GM15510 (cell line): Measurements from ENCODE around the gene TNFAIP2.

ENCODE experiments used
- POLR2A ChIP-seq: IDR thresholded peaks from 3 replicates; pipeline ENCODE4 v1.6.1; 2011; ENCODE audit warnings: borderline replicate concordance; ENCODE audit not compliant: insufficient read length; ENCODE audit errors: extremely low read depth

Gene TNFAIP2

DNA sequence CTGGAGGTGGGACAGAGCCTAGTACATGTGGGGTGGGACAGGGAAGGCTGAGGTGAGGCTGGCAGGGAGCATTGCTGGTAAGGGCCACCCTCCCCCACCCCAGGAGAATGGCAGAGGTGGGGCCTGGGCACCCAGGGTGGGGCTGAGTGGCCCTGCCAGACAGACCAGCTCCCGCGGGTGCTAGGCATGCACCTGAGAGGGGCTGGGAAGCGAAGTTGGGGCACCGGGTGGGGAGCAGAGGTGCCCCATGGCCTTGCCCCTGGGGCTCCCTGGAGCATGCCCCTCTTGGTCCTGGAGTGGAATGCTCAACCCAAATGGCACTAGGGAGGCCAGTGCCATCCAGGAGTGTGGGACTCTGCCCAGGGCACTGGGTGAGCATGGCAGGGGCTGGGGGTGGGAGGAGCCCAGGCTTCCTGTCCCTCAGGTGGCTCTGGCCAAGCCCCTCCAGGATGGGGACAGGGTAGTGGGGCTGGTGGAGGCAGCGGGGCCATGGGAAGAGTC is 1.3 kb downstream of the TNFAIP2 start:
- TF ChIP-seq POLR2A = no peak

DNA sequence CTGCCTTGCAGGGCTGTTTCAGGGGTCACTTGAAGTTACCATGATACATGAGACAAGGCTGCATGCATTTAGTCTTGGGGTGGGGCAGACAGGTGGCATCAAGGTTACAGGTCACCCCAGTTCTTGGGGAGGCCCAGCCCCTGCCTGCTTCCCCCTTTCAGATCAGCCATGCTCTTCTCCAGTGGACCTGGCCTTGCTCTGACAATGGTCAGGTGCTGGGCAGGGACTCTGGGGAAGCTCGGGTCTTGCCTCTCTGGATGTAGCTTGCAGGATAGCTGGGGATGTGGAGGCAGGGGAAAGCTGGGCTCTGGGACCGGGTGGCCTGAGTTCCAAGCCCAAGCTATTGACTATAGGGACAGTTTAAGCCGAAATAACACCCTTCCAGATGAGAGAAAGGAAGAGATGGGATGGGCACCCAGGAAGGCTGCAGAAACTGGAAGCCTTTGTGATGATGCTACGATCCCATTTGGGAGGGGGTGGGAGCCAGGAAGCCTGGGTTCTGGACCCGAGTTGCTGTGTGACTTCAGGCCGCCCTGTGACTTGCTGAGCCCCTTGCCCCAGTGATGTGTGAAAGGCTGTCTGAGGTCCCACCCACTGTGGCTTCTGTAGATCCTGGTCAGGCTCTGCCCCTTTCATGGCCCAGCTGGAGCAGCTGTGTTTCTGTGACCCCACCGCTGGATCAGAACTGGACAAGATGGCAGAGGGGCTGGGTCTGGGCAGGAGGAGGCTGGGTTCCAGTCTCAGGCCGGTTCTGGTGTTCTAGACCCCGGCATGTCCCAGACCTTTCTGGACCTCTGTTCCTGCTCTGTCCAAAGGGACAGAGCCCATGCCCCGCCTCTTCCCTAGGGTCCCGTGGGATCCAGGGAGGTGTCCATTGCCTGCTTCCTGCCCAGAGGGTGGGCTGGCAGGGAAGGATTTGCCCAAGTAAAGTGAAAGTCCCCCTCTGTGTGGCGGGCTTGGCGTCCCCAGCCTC is 2.1 kb downstream of the TNFAIP2 start:
- TF ChIP-seq POLR2A = no peak

DNA sequence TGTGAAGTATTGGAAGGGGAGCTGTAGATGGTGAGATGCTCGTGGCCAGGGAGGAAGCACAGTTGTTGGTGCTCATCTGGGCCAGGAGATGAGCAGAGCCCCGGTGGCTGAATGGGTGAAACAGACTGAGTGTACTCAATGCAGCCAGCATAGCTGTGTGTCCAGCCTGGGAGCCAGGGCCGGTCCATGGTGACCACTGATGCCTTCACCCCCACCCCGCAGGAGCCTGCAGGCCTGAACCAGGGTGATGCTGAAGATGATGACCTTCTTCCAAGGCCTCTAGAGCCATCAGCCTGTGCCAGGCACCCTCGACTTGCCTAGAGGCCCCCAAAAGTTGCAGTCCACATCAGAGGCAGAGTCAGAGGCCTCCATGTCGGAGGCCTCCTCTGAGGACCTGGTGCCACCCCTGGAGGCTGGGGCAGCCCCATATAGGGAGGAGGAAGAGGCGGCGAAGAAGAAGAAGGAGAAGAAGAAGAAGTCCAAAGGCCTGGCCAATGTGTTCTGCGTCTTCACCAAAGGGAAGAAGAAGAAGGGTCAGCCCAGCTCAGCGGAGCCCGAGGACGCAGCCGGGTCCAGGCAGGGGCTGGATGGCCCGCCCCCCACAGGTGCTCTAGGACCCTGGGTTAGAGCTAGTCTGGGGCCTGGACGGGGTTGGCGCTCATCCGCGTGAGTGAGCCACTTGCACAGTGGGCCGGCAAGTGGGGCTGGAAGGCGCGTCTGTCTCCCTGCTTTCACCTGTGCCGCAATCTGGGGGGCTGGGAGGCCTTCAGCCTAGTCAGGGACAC is 3.0 kb downstream of the TNFAIP2 start:
- no peak for TF ChIP-seq POLR2A

DNA sequence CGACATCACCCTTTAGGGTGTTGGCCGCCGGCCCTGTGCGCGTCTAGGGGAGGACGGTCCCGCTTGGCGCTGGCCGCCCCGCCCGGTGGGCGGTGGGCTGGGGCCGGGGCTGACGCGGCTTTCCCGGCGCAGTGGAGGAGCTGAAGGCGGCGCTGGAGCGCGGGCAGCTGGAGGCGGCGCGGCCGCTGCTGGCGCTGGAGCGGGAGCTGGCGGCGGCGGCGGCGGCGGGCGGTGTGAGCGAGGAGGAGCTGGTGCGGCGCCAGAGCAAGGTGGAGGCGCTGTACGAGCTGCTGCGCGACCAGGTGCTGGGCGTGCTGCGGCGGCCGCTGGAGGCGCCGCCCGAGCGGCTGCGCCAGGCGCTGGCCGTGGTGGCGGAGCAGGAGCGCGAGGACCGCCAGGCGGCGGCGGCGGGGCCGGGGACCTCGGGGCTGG is 3.6 kb downstream of the TNFAIP2 start:
- TF ChIP-seq POLR2A = no peak

DNA sequence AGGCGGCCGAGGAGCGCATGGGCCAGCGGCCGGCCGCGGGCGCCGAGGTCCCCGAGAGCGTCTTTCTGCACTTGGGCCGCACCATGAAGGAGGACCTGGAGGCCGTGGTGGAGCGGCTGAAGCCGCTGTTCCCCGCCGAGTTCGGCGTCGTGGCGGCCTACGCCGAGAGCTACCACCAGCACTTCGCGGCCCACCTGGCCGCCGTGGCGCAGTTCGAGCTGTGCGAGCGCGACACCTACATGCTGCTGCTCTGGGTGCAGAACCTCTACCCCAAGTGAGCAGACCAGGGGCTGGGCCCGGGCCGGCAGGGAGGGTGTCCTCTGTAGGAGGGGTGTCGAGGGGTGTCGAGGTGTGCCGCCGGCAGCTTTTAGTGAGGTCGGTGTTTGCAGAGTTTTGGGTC is 4.1 kb downstream of the TNFAIP2 start:
- no peak for TF ChIP-seq POLR2A

DNA sequence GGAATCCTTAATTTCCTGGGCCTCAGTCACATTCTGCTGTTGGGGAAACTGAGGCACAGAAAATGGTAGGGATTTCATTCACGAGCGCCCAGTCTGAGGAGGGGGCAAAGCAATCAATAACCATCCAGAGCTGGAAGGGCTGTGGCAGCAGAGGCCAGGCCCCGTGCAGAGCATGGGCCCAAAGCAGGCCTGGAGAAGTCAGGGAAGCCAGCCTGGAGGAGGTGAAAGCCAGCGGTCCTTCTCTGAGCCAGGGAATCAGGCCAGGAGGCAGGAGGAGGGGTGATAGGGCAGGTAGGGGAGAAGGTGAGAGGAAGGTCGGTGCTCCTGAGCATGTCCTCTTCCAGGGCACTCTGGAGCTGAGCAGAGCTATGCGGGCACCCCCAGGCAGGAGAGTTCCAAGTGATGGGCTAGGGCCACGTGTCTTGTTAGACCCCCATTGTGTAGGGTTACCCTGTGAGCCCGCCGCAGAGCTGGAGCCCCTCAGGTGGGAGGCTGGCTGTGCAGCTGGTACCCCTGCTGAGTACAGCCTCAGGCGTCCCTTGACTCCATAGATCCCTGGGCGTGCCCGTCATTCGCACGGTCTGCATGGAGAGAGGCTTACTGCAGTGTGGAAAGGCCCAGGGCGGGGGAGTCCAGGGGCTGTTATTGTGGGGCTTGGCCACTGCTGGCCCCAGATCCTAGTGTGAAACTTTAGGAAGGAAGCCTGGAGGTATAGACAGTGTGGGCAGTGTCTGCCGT is 4.8 kb downstream of the TNFAIP2 start:
- no peak for TF ChIP-seq POLR2A

DNA sequence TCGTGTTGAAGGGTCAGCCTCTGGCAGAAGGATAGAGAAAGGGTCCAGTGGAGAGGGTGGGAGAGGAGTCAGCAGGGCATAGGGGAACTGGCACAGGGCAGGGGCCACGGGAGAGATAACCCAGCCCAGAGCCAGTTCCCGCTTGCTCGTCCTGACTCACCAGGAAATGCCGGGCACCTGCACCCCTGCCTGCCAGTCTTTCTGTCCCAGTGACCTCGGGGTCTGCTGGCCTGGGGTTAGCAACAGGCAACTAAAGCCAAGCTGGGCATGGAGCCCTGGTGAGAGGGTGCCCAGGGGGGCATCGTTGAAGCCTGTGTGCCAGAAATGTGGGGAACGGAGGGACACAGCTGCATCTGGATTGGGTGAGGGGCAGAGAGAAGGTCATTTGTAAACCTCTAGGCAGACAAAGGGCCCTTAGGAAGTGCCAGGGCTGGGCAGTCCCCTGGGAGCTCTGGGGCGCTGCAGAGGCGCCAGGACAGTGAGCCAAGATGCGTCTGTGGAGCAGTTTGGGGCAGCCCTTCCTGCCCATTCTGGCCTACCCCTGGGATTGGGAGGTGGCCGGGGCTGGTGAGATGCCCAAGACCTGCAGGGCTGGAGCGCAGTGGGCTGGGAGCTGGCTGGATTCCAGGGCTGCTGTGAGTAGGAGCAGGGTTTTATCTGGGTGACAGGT is 5.5 kb downstream of the TNFAIP2 start:
- no peak for TF ChIP-seq POLR2A

DNA sequence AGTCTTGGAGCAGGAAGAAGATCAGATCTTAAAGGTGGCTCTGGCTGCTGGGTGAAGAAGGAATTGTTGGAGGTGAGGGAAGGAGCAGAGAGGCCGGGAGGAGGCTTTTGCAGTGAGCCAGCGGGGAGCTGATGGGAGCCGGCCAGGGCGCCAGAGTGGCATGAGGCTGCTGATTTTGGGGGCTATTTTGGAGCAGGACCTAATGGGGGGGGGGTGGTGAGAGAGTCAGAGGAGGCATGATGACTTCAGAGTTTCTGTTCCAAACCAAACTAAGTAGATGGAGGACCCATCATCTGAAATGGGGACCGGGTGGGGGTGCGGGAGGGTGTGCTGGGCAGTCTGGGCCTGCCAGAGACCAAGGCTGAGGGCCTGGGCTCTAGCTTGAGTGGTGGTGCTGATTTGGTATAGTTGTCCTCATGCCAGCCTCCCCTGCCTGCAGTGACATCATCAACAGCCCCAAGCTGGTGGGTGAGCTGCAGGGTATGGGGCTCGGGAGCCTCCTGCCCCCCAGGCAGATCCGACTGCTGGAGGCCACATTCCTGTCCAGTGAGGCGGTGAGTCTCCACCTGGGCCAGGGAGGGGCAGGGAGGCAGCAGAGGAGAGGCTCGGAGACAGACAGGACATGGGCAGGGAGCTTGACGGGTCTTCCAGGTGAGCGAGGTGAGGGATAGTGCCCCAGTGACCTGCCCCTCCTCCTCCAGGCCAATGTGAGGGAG is 6.2 kb downstream of the TNFAIP2 start:
- no peak for TF ChIP-seq POLR2A

DNA sequence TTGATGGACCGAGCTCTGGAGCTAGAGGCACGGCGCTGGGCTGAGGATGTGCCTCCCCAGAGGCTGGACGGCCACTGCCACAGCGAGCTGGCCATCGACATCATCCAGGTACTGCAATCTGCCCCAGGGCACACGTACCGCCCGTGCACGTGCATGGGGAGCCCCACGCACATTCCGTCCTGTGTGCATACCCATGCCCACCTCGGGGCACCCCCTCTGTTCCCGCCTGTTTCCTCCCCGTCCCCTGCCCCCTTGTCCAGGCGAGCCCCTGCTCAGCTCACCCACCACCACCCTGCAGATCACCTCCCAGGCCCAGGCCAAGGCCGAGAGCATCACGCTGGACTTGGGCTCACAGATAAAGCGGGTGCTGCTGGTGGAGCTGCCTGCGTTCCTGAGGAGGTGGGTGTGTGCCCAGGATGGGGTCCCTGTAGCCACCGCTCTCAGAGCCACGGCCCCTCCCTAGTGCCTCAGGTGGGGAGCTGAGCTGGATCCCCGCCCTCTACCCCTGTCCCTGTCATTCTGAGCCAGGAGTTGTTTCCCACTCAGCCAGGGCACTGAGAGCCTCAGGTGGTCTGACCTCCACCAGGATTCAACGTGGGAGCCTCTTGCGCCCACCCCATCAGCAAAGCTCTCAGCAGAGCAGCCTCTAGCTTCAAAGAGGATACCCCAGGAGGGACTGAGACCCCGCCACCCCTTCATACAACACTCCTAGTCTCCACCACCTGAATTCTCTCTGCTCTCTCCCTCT is 6.9 kb downstream of the TNFAIP2 start:
- TF ChIP-seq POLR2A = no peak

DNA sequence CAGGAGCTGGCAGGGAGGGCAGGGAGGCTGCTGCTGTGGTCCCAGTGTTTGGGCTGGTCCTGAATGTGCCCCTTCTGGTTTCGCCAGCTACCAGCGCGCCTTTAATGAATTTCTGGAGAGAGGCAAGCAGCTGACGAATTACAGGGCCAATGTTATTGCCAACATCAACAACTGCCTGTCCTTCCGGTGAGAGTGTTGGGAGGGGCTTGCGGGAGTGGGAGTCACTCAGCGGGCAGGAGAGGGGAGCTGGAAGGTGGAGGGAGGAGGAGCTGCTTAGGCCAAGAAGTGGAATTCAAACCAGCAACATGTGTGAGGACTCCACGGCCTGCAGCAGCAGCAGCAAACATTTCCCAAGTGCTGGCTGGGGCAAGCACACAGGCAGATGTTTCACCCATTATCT is 7.7 kb downstream of the TNFAIP2 start:
- no peak for TF ChIP-seq POLR2A

DNA sequence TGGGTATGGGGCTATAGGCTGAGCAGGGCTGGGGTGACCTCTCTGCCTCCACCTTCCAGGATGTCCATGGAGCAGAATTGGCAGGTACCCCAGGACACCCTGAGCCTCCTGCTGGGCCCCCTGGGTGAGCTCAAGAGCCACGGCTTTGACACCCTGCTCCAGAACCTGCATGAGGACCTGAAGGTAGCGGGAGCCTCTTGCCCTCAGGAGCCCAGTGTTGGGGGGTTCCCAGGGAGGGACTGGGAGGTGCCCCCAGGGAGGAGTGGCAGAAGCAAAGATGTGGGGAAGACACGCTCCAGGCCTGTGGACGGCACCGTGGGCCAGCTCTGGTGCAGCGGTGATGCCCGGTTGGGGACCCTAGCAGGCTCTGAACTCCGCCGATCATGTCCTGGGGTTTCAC is 8.3 kb downstream of the TNFAIP2 start:
- no peak for TF ChIP-seq POLR2A

DNA sequence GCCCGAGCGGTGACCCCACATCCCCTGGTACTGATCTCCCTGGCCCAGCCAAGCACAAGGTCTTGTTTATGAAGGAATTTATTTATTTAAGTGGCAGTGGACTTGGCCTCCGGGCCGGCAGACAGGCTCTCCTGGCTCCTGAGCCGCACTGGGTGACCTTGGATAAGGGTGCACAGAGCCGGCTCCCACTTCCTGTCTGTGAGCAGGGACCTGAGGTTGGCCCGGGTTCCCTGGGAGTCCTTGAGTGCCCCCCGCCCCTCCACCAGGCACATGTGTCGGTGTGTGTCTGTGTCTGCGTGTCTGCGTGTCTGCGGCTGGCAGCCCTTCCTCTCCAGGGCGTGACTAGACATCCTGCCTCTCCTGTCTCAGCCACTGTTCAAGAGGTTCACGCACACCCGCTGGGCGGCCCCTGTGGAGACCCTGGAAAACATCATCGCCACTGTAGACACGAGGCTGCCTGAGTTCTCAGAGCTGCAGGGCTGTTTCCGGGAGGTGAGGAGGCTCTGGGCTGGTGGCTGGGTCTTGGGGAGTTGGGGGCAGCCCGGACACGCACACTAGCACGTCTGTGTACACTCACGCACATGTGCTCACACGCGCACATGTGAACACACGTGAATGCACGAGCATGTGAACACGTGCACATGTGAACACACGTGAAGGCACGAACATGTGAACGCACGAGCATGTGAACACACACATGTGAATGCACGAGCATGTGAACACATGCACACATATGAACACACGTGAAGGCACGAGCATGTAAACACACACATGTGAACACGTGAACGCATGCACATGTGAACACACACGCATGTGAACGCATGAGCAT is 9.3 kb downstream of the TNFAIP2 start:
- no peak for TF ChIP-seq POLR2A
